Loucy (cell line): ENCODE measurements around the gene ERF.

Source experiments
- CTCF ChIP-seq: fragments of 200-600 bp; sonication (generic); conservative IDR thresholded peaks from 2 replicates; pipeline ENCODE4 v1.5.1; 2014; ENCODE audit warnings: mild to moderate bottlenecking, antibody characterized with exemption, low read length
- EZH2phosphoT487 ChIP-seq: fragments of 200-600 bp; IDR thresholded peaks from 2 replicates; pipeline ENCODE4 v1.6.1; 2018; ENCODE audit warnings: antibody characterized with exemption, mild to moderate bottlenecking, moderate library complexity, borderline replicate concordance

GRCh38 chr19:42254850-42255765 is at the start of gene ERF:
- no peak for TF ChIP-seq CTCF
- no peak for TF ChIP-seq EZH2phosphoT487
